NT2/D1 (cell line): ENCODE results near the gene RGS2.

Source experiments
- SUZ12 ChIP-seq: IDR thresholded peaks from 2 replicates; pipeline ENCODE4 v1.6.1; 2011; ENCODE audit not compliant: insufficient read length, insufficient read depth; ENCODE audit errors: extremely low read depth
- YY1 ChIP-seq: IDR thresholded peaks from 2 replicates; pipeline ENCODE4 v1.6.1; 2011; ENCODE audit not compliant: insufficient read length, insufficient read depth
- ZNF274 ChIP-seq: IDR thresholded peaks from 2 replicates; pipeline ENCODE4 v1.6.1; 2011; ENCODE audit warnings: mild to moderate bottlenecking, low read depth, low read length

DNA sequence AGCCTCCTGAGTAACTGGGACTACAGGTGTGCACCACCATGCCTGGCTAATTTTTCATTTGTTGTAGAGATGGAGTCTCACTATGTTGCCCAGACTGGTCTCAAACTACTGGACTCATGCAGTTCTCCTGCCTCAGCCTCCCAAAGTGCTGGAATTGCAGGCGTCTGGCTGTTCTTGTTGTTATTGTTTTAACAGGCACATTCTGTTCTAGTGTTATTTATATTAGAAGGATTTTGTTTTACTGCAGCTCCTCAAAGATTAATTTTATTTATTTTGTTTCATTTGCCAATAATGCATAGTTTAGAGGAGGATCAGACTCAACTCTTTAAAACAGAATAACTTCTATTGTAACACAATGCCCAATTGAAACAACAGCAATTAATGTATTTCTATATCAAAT lies 35.5 kb downstream of the RGS2 start:
- TF ChIP-seq ZNF274 (no peak), YY1 (no peak), SUZ12 (no peak)
